AG20443 (cell line): Measurements from ENCODE around the gene SELENON.

Experiments
- DNase-seq: peaks from one replicate; pipeline ENCODE4 v3.0.0; 2012; ENCODE audit warnings: low spot score, mixed read lengths

SELENON gene

GRCh38 chr1:25864434-25864833, 64.4 kb downstream of the SELENON start:
- no peak for DNase-seq

- no peak for DNase-seq
Measured at GRCh38 chr1:25866288-25866687, 66.3 kb downstream of the SELENON start.

GRCh38 chr1:25867210-25867991, 67.4 kb downstream of the SELENON start:
- peak; percentile 5 for DNase-seq
